Activated T-cell treated with anti-CD3 and anti-CD28 coated beads for 48 hours (primary cell): Measurements from ENCODE around the gene GRID1.
"Not testable (repeated sequence)": the region's sequence is repeated elsewhere in the genome, so short reads cannot be mapped to it uniquely, and the experiment has no call there.

Experiments
- DNase-seq: peaks from one replicate; pipeline ENCODE4 v3.0.0-alpha.2; 2020; ENCODE audit warnings: low read depth

Gene GRID1

GRCh38 chr10:86135191-86135590 lies 231.4 kb downstream of the GRID1 start:
- no peak for DNase-seq

- DNase-seq: no peak
Observed at GRCh38 chr10:86130737-86131475, 235.7 kb downstream of the GRID1 start.

GRCh38 chr10:86130041-86130440 lies 236.6 kb downstream of the GRID1 start:
- DNase-seq: no peak

- no peak for DNase-seq
Observed at GRCh38 chr10:86128360-86128759, 238.2 kb downstream of the GRID1 start.

- no peak for DNase-seq
Observed at GRCh38 chr10:86127274-86127819, 239.2 kb downstream of the GRID1 start.

- DNase-seq: no peak
Observed at GRCh38 chr10:86124734-86125133, 241.9 kb downstream of the GRID1 start.

GRCh38 chr10:86123715-86124114 lies 242.9 kb downstream of the GRID1 start:
- DNase-seq: no peak

- no peak for DNase-seq
Observed at GRCh38 chr10:86123304-86123703, 243.3 kb downstream of the GRID1 start.

- no peak for DNase-seq
Observed at GRCh38 chr10:86122646-86123045, 243.9 kb downstream of the GRID1 start.

- no peak for DNase-seq
Observed at GRCh38 chr10:86121200-86121599, 245.4 kb downstream of the GRID1 start.

- no peak for DNase-seq
Observed at GRCh38 chr10:86117051-86117450, 249.5 kb downstream of the GRID1 start.

GRCh38 chr10:86113983-86114382 lies 252.6 kb downstream of the GRID1 start:
- DNase-seq: no peak

- DNase-seq: no peak
Observed at GRCh38 chr10:86113501-86113900, 253.1 kb downstream of the GRID1 start.

- DNase-seq: no peak
Observed at GRCh38 chr10:86113044-86113443, 253.6 kb downstream of the GRID1 start.

GRCh38 chr10:86111902-86112545 lies 254.6 kb downstream of the GRID1 start:
- DNase-seq: no peak

GRCh38 chr10:86110156-86110786 lies 256.3 kb downstream of the GRID1 start:
- no peak for DNase-seq

- no peak for DNase-seq
Observed at GRCh38 chr10:86109421-86109820, 257.2 kb downstream of the GRID1 start.

GRCh38 chr10:86108696-86109095 lies 257.9 kb downstream of the GRID1 start:
- DNase-seq: no peak

- not testable (repeated sequence) for DNase-seq
Observed at GRCh38 chr10:86107611-86108310, 258.8 kb downstream of the GRID1 start.

GRCh38 chr10:86107131-86107530 lies 259.5 kb downstream of the GRID1 start:
- DNase-seq: no peak

GRCh38 chr10:86106616-86107015 lies 260.0 kb downstream of the GRID1 start:
- no peak for DNase-seq

- DNase-seq: no peak
Observed at GRCh38 chr10:86105640-86106039, 261.0 kb downstream of the GRID1 start.
